ENCODE results near the gene NOTCH4. TPM values are rescaled to one million over a fixed set of nuclear protein-coding genes. Genes with fewer than 3 reads are reported as not detected.

Gene NOTCH4
- total and polyA plus RNA-seq, 2 experiments from 2014 or later = 0.65 to 1.2 TPM

GRCh38 chr6:32174416-32174815, 49.5 kb downstream of the NOTCH4 start:
- Histone ChIP-seq H3K9me3 (ENCODE audit: low read depth) (no peaks in the 10 kb centered on the region), H3K4me1 (ENCODE audit: insufficient read depth) (peaks cover 18% of the 10 kb centered on the region), H2AFZ (no peak overlapping the region), H3K4me3 (peak overlapping the region; percentile 92), H3K36me3 (ENCODE audit: low read depth) (no peaks in the 10 kb centered on the region), H3K4me2 (ENCODE audit: unreplicated experiment) (peak overlapping the region; percentile 75), H3K79me2 (ENCODE audit: insufficient read depth) (peaks cover 62% of the 10 kb centered on the region), H3K9me2 (ENCODE audit: insufficient read depth) (no peaks in the 10 kb centered on the region), H3K9ac (no peak overlapping the region), H3F3A (ENCODE audit: insufficient read depth) (peaks cover 13% of the 10 kb centered on the region), H3K27ac (no peak overlapping the region), H4K20me1 (ENCODE audit: insufficient read depth) (no peaks in the 10 kb centered on the region), H3K27me3 (replicated peaks; ENCODE audit: insufficient read depth) (no peaks in the 10 kb centered on the region)
- DNase-seq = no peak
- in situ Hi-C loops (cut with MboI) = no loop called here
- WGBS, 2 experiments (ENCODE audit: low coverage in 1 of 2, low lambda C conversion rate in 2 of 2, missing lambda C conversion rate in 2 of 2) = 81 to 88% methylated on average over 1 of the region's 1 CpG
- TF ChIP-seq EZH2phosphoT487 (IDR thresholded peaks at IDR 0.05; ENCODE audit: insufficient read depth, low read depth) = no peak
- no peak for TF ChIP-seq EZH2 (IDR thresholded peaks at IDR 0.05; ENCODE audit: insufficient read depth, poor library complexity, severe bottlenecking)

GRCh38 chr6:32173051-32173727, 50.7 kb downstream of the NOTCH4 start:
- H3K36me3 ChIP-seq (ENCODE audit: low read depth) = peaks cover 6% of the 10 kb centered on the region; the same call in 1 of the 2 replicates

GRCh38 chr6:32171234-32171633, 52.6 kb downstream of the NOTCH4 start:
- Histone ChIP-seq H3K9me3 (ENCODE audit: low read depth) (no peaks in the 10 kb centered on the region), H3K79me2 (ENCODE audit: insufficient read depth) (peaks cover 53% of the 10 kb centered on the region), H3K27ac (no peak overlapping the region), H3F3A (ENCODE audit: insufficient read depth) (peaks cover 1% of the 10 kb centered on the region), H3K4me3 (no peak overlapping the region), H3K27me3 (replicated peaks; ENCODE audit: insufficient read depth) (no peaks in the 10 kb centered on the region), H3K36me3 (ENCODE audit: low read depth) (peaks cover 6% of the 10 kb centered on the region; the same call in 1 of the 2 replicates), H4K20me1 (ENCODE audit: insufficient read depth) (no peaks in the 10 kb centered on the region), H3K4me2 (ENCODE audit: unreplicated experiment) (no peak overlapping the region), H3K9me2 (ENCODE audit: insufficient read depth) (no peaks in the 10 kb centered on the region), H3K4me1 (ENCODE audit: insufficient read depth) (peaks cover 19% of the 10 kb centered on the region), H2AFZ (no peak overlapping the region), H3K9ac (no peak overlapping the region)
- in situ Hi-C loops (cut with MboI) = no loop called here
- no peak for DNase-seq
- 92 to 97% methylated on average over 6 of the region's 6 CpGs for WGBS, 2 experiments (ENCODE audit: low coverage in 1 of 2, low lambda C conversion rate in 2 of 2, missing lambda C conversion rate in 2 of 2)
- TF ChIP-seq EZH2 (IDR thresholded peaks at IDR 0.05; ENCODE audit: insufficient read depth, poor library complexity, severe bottlenecking) (no peak), EZH2phosphoT487 (IDR thresholded peaks at IDR 0.05; ENCODE audit: insufficient read depth, low read depth) (no peak)

More at GRCh38 chr6:32173051-32173727, 50.7 kb downstream of the NOTCH4 start:
- H3K9me2 ChIP-seq (ENCODE audit: insufficient read depth) = no peaks in the 10 kb centered on the region
- no peaks in the 10 kb centered on the region for H3K27me3 ChIP-seq (replicated peaks; ENCODE audit: insufficient read depth)
- no peak overlapping the region for H3K4me3 ChIP-seq
- no peak overlapping the region for H3K27ac ChIP-seq
- peaks cover 13% of the 10 kb centered on the region for H3F3A ChIP-seq (ENCODE audit: insufficient read depth)
- WGBS, 2 experiments (ENCODE audit: low coverage in 1 of 2, low lambda C conversion rate in 2 of 2, missing lambda C conversion rate in 2 of 2) = 69 to 72% methylated on average over 4 of the region's 4 CpGs
- no peak overlapping the region for H2AFZ ChIP-seq
- peaks cover 53% of the 10 kb centered on the region for H3K79me2 ChIP-seq (ENCODE audit: insufficient read depth)
- TF ChIP-seq EZH2 (IDR thresholded peaks at IDR 0.05; ENCODE audit: insufficient read depth, poor library complexity, severe bottlenecking) (no peak), EZH2phosphoT487 (IDR thresholded peaks at IDR 0.05; ENCODE audit: insufficient read depth, low read depth) (no peak)
- no peak overlapping the region for H3K9ac ChIP-seq
- H4K20me1 ChIP-seq (ENCODE audit: insufficient read depth) = no peaks in the 10 kb centered on the region
- DNase-seq = no peak
- H3K9me3 ChIP-seq (ENCODE audit: low read depth) = no peaks in the 10 kb centered on the region
- H3K4me1 ChIP-seq (ENCODE audit: insufficient read depth) = peaks cover 27% of the 10 kb centered on the region
- H3K4me2 ChIP-seq (ENCODE audit: unreplicated experiment) = no peak overlapping the region
- in situ Hi-C loops (cut with MboI) = no loop called here

GRCh38 chr6:32170294-32170693, 53.6 kb downstream of the NOTCH4 start:
- no peak for DNase-seq

More at GRCh38 chr6:32170294-32170693, 53.6 kb downstream of the NOTCH4 start:
- Histone ChIP-seq H3K9me2 (ENCODE audit: insufficient read depth) (no peaks in the 10 kb centered on the region), H3K27me3 (replicated peaks; ENCODE audit: insufficient read depth) (no peaks in the 10 kb centered on the region), H3K27ac (no peak overlapping the region), H3K4me1 (ENCODE audit: insufficient read depth) (peaks cover 17% of the 10 kb centered on the region), H3K4me3 (no peak overlapping the region), H3K79me2 (ENCODE audit: insufficient read depth) (peaks cover 47% of the 10 kb centered on the region), H3K9ac (no peak overlapping the region), H3K36me3 (ENCODE audit: low read depth) (peaks cover 6% of the 10 kb centered on the region; the same call in 1 of the 2 replicates), H3F3A (ENCODE audit: insufficient read depth) (no peaks in the 10 kb centered on the region; the same call in 1 of the 2 replicates), H3K9me3 (ENCODE audit: low read depth) (no peaks in the 10 kb centered on the region), H2AFZ (no peak overlapping the region), H4K20me1 (ENCODE audit: insufficient read depth) (no peaks in the 10 kb centered on the region), H3K4me2 (ENCODE audit: unreplicated experiment) (no peak overlapping the region)
- TF ChIP-seq EZH2 (IDR thresholded peaks at IDR 0.05; ENCODE audit: insufficient read depth, poor library complexity, severe bottlenecking) (no peak), EZH2phosphoT487 (IDR thresholded peaks at IDR 0.05; ENCODE audit: insufficient read depth, low read depth) (no peak)
- in situ Hi-C loops (cut with MboI) = no loop called here
- WGBS, 2 experiments (ENCODE audit: low coverage in 1 of 2, low lambda C conversion rate in 2 of 2, missing lambda C conversion rate in 2 of 2) = 81 to 87% methylated on average over 11 of the region's 11 CpGs
